ENCODE results near the gene TIGD3. TPM values are rescaled to one million over a fixed set of nuclear protein-coding genes. Genes with fewer than 3 reads are reported as not detected.

TIGD3 gene
- total and polyA plus RNA-seq, 2 of the 13 experiments (the other 11 are each of a cell fraction or from before 2014, with no cell fraction given), result 0.49 to 4.9 TPM

DNA sequence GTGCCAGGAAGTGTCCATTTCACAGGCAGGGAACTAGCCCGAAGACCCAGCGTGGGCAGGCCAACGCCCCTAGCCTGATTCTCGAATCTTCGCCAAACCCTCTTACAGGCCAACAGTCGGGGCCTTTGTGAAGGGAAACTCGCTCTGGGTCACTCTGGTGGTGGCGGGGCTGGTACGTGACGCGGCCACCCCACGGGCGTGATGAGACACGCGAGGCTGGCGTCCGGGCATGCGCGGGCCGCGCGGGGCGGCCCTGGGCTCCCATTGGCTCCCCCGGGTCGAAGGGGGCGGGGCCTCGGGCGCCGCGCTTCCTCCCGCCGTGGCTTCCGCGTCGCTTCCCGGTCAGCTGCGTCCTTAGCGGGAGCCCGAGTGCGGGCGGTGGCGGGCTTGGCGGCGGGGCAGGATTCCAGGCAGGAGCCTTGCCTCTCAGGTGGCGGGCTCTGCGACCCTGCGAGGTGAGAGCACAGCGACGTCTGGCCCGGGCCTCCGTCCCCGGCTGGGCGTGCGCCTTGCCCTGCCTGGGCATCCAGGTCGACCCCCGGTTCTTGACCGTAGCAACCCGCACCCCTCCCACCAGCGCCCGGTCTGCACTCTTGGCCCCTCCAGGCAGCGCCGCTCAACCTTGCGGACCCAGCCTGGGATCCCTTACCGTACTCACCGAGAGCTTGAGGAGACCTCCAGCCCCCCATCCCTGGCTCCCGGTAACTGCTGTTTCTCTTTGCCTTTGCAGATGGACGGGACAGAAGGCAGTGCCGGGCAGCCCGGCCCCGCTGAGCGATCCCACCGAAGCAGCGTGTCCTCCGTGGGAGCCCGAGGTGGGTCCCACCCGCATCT is 32.0 kb downstream of the TIGD3 start, which contains the start of gene FRMD8 (continued):
- TF ChIP-seq ZNF598 (CRISPR knock-in tag; IDR thresholded peaks at IDR 0.05; ENCODE audit: borderline replicate concordance), result no peak
- TF ChIP-seq, protein P1, sequence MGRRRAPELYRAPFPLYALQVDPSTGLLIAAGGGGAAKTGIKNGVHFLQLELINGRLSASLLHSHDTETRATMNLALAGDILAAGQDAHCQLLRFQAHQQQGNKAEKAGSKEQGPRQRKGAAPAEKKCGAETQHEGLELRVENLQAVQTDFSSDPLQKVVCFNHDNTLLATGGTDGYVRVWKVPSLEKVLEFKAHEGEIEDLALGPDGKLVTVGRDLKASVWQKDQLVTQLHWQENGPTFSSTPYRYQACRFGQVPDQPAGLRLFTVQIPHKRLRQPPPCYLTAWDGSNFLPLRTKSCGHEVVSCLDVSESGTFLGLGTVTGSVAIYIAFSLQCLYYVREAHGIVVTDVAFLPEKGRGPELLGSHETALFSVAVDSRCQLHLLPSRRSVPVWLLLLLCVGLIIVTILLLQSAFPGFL (CRISPR knock-in tag; IDR thresholded peaks at IDR 0.05), result no peak
- TF ChIP-seq KDM5A (IDR thresholded peaks at IDR 0.05; ENCODE audit: borderline replicate concordance, low read length), result no peak
- TF ChIP-seq ZNF101 (CRISPR knock-in tag; IDR thresholded peaks at IDR 0.05; ENCODE audit: borderline replicate concordance, low read depth), result 0 out of 2 replicates have a peak, but pooled peaks have one; percentile 44
- TF ChIP-seq ZNF841 (CRISPR knock-in tag; IDR thresholded peaks at IDR 0.05; ENCODE audit: borderline replicate concordance), result no peak
- TF ChIP-seq, protein P2, sequence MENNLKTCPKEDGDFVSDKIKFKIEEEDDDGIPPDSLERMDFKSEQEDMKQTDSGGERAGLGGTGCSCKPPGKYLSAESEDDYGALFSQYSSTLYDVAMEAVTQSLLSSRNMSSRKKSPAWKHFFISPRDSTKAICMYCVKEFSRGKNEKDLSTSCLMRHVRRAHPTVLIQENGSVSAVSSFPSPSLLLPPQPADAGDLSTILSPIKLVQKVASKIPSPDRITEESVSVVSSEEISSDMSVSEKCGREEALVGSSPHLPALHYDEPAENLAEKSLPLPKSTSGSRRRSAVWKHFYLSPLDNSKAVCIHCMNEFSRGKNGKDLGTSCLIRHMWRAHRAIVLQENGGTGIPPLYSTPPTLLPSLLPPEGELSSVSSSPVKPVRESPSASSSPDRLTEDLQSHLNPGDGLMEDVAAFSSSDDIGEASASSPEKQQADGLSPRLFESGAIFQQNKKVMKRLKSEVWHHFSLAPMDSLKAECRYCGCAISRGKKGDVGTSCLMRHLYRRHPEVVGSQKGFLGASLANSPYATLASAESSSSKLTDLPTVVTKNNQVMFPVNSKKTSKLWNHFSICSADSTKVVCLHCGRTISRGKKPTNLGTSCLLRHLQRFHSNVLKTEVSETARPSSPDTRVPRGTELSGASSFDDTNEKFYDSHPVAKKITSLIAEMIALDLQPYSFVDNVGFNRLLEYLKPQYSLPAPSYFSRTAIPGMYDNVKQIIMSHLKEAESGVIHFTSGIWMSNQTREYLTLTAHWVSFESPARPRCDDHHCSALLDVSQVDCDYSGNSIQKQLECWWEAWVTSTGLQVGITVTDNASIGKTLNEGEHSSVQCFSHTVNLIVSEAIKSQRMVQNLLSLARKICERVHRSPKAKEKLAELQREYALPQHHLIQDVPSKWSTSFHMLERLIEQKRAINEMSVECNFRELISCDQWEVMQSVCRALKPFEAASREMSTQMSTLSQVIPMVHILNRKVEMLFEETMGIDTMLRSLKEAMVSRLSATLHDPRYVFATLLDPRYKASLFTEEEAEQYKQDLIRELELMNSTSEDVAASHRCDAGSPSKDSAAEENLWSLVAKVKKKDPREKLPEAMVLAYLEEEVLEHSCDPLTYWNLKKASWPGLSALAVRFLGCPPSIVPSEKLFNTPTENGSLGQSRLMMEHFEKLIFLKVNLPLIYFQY (CRISPR knock-in tag; IDR thresholded peaks at IDR 0.05; ENCODE audit: borderline replicate concordance), result no peak
- no peak for TF ChIP-seq CC2D1A (CRISPR knock-in tag; IDR thresholded peaks at IDR 0.05)
- TF ChIP-seq PHF21A (CRISPR knock-in tag; IDR thresholded peaks at IDR 0.05), result peak; percentile 51; the same call in 1 of the 2 replicates
- TF ChIP-seq, protein P3, sequence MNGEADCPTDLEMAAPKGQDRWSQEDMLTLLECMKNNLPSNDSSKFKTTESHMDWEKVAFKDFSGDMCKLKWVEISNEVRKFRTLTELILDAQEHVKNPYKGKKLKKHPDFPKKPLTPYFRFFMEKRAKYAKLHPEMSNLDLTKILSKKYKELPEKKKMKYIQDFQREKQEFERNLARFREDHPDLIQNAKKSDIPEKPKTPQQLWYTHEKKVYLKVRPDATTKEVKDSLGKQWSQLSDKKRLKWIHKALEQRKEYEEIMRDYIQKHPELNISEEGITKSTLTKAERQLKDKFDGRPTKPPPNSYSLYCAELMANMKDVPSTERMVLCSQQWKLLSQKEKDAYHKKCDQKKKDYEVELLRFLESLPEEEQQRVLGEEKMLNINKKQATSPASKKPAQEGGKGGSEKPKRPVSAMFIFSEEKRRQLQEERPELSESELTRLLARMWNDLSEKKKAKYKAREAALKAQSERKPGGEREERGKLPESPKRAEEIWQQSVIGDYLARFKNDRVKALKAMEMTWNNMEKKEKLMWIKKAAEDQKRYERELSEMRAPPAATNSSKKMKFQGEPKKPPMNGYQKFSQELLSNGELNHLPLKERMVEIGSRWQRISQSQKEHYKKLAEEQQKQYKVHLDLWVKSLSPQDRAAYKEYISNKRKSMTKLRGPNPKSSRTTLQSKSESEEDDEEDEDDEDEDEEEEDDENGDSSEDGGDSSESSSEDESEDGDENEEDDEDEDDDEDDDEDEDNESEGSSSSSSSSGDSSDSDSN (CRISPR knock-in tag; IDR thresholded peaks at IDR 0.05), result peak; percentile 71
- TF ChIP-seq, protein P4, sequence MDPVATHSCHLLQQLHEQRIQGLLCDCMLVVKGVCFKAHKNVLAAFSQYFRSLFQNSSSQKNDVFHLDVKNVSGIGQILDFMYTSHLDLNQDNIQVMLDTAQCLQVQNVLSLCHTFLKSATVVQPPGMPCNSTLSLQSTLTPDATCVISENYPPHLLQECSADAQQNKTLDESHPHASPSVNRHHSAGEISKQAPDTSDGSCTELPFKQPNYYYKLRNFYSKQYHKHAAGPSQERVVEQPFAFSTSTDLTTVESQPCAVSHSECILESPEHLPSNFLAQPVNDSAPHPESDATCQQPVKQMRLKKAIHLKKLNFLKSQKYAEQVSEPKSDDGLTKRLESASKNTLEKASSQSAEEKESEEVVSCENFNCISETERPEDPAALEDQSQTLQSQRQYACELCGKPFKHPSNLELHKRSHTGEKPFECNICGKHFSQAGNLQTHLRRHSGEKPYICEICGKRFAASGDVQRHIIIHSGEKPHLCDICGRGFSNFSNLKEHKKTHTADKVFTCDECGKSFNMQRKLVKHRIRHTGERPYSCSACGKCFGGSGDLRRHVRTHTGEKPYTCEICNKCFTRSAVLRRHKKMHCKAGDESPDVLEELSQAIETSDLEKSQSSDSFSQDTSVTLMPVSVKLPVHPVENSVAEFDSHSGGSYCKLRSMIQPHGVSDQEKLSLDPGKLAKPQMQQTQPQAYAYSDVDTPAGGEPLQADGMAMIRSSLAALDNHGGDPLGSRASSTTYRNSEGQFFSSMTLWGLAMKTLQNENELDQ (CRISPR knock-in tag; IDR thresholded peaks at IDR 0.05; ENCODE audit: borderline replicate concordance), result no peak
- no peak for TF ChIP-seq SOX6 (IDR thresholded peaks at IDR 0.05)
- peak; percentile 56 for TF ChIP-seq SOX6 (CRISPR knock-in tag; IDR thresholded peaks at IDR 0.05)
- TF ChIP-seq ZNF468 (CRISPR knock-in tag; IDR thresholded peaks at IDR 0.05), result peak; percentile 86; the same call in 1 of the 2 replicates
- TF ChIP-seq CEBPB (IDR thresholded peaks at IDR 0.05; ENCODE audit: borderline replicate concordance, low read depth, low read length), result no peak
- no peak for TF ChIP-seq TEAD3 (CRISPR knock-in tag; optimal IDR thresholded peaks at IDR 0.05; ENCODE audit: borderline replicate concordance)
- TF ChIP-seq, protein P5, sequence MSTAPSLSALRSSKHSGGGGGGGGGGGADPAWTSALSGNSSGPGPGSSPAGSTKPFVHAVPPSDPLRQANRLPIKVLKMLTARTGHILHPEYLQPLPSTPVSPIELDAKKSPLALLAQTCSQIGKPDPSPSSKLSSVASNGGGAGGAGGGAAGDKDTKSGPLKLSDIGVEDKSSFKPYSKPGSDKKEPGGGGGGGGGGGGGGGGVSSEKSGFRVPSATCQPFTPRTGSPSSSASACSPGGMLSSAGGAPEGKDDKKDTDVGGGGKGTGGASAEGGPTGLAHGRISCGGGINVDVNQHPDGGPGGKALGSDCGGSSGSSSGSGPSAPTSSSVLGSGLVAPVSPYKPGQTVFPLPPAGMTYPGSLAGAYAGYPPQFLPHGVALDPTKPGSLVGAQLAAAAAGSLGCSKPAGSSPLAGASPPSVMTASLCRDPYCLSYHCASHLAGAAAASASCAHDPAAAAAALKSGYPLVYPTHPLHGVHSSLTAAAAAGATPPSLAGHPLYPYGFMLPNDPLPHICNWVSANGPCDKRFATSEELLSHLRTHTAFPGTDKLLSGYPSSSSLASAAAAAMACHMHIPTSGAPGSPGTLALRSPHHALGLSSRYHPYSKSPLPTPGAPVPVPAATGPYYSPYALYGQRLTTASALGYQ (CRISPR knock-in tag; IDR thresholded peaks at IDR 0.05), result no peak
